Stimulated activated naive CD4-positive, alpha-beta T cell treated with Interleukin-2 at 50 U/mL for 16 hours (primary cell): Measurements from ENCODE around the gene FBXL14.

Experiments used
- DNase-seq: peaks from one replicate; lab custom pipeline; 2025; lab: John Stamatoyannopoulos, UW

Gene FBXL14, protein sequence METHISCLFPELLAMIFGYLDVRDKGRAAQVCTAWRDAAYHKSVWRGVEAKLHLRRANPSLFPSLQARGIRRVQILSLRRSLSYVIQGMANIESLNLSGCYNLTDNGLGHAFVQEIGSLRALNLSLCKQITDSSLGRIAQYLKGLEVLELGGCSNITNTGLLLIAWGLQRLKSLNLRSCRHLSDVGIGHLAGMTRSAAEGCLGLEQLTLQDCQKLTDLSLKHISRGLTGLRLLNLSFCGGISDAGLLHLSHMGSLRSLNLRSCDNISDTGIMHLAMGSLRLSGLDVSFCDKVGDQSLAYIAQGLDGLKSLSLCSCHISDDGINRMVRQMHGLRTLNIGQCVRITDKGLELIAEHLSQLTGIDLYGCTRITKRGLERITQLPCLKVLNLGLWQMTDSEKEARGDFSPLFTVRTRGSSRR

DNA sequence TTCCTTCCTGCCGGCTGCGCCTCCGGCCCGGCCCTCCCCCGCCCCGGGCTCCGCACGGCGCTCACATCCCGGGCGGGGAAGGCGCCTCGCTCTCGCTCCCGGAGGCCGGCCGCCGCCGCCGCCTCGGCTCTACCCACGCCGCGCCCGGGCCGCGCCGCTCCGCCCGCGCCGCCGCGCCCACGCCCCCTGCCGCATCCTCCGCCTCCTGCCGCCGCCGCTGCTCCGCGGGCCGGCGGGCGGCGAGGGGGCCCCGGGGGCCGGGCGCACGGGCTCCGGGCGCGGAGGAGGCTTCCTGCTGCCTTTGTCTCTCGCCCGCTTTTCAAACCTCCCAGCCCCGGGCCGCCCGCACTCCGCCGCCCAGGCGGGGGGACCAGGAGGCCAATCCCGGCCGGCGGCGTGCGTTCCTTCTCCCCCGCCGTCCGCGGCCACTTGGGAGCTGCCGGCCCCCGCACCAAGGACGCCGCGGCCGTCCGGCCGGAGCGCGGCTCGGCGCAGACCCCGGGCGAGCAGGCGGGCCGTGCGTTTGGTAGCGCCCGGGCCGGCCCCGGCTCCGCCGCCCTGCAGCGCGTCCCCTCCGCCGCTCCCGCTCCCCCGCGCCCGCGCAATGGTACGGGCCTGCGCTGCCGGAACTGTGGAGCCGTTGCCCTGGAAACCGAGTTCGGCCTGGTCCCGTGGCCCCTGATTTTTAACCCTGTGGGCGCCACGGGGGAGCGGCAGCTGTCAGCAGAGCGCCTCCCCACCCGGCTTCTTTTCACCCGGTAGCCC, at the start of gene FBXL14:
TSS of gene FBXL14 (minus strand) at position 321 of the 765 bp plus-strand sequence. CDS start 515 bp downstream, outside the sequence.
- DNase-seq, result peak; percentile 90

DNA sequence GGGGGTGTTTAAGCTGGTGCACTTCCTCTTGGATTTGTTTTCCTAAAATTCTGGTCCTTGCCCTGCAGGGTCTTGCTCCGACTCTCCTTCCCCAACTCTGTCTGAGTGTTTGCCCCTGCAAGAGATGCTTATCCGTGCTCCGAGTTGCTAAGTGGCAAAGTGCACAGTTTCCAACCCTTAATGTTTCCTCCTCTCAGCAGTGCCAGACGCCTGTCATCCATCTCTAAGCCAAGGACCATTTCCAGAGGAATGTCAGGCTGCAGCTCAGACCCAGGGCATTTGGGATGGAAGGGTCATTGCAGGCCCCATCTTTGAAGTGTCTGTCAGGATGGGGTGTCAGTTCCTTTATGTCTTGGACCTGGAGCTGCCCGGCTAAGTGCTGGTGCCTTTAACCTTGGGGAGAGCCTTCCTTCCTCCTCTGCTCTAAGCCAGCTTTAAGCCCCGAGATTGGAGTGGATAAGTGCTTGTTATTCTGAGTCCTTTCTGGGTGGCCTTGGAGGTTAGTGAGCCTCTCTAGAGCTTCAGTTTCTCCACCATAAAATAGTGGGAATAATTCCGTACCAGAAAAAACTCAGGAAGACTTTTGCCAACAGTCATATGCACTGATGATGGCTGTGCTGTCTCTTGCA, 49.6 kb upstream of the FBXL14 start:
- DNase-seq, result no peak

DNA sequence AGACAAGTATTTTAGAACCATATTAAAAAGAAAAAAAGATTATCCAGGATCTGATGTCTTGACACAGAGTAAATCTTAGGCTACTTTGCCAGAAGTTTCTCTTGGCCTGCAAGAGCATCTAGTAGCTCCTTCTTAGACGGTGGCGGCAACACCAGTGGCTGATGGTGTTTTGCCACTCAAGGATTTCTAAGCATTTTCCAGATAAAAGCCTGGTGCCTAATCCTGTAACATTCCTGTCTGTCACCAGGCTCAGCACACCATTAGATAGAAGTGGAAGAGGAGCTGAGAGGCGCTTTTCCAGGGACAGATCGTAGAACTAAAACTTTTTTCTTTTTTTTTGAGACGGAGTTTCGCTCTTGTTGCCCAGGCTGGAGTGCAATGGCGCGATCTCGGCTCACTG, 48.7 kb upstream of the FBXL14 start:
- DNase-seq, result no peak

DNA sequence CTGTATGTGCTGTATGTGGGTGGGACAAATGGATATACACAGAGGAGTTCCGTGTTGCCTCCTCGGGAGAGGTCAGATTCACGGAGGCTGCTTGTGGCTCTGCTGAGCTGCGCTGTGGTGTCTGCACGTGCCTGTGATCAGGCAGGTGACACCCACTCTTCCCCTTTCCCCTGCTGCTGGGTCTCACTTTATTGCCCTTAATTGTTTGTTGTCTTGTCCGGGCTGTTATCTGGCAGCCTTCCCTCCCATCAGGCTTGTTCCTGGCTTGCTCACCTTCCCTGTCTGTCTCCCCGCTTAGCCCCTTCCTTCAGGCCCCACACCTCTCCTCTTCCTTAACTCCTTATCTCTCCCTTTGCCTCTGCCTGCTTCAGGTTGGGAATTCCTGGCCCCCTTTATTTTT, 48.1 kb upstream of the FBXL14 start:
- DNase-seq, result no peak

DNA sequence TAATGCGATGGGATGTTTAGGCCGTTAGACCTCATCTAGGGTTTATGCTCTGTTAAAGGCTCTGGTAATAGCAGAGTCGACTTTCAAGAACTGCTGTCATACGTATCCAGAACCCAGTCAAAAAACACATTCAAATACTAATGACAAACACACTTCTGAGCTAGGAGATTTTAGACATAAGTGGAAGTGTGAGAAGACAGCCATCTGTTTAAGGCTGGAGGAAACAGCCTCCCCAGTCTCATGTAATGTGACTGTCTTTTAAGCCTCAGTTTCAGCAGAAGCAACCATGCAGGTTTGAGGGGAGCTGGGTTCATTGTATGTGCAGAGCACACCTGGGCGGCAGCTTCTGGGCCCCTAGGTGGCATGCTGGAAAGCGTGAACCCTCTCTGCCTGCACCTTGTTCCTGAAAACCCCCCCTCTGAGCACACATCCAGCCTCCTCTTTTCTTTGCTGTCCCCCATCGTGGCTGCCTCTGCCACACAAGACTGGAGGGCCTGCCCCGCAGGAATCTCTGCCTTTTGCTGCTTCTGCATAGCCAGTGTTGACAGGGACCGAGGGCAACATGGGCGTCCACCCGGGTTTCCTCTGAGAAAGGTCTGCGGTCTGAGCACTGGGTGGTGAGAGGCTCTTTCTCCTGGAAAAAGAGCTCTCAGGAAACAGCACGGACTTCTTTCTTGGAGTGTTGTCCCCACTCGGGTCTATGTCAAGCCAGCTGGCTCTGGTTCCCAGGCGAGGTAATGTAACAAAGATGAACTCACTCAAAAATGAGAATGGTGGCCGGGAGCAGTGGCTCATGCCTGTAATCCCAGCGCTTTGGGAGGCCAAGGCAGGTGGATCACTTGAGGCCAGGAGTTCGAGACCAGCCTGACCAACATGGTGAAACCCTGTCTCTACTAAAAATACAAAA, 46.2 kb upstream of the FBXL14 start:
- DNase-seq, result no peak

DNA sequence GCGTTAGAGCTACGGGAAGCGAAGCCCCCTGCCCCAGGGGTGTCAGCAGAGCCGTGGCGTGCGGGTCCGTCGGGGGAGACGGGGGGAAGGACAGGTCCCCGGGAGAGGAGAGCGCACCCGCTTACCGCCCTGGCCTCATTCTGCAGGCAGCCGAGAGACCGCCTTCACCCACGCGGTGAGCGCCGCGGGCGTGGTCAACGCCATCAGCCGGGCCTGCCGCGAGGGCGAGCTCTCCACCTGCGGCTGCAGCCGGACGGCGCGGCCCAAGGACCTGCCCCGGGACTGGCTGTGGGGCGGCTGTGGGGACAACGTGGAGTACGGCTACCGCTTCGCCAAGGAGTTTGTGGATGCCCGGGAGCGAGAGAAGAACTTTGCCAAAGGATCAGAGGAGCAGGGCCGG, 45.2 kb upstream of the FBXL14 start:
- no peak for DNase-seq

DNA sequence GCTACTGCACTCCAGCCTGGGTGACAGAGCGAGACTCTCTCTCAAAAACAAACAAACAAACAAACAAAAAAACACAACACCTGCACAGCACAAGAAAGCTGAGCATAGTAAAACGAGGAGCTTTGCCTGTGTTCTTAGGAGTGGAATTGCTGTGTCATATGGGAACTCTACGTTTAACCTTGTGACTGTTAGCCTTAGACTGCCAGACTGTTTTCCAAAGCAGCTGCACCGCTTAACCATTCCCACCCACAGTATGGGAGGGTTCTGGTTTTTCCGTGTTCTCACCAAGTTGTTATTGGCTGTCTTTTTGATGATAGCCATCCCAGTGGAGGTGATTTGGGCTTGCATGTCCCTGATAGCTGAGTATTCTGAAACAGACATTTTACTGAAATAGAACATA, 43.8 kb upstream of the FBXL14 start:
- DNase-seq, result no peak

DNA sequence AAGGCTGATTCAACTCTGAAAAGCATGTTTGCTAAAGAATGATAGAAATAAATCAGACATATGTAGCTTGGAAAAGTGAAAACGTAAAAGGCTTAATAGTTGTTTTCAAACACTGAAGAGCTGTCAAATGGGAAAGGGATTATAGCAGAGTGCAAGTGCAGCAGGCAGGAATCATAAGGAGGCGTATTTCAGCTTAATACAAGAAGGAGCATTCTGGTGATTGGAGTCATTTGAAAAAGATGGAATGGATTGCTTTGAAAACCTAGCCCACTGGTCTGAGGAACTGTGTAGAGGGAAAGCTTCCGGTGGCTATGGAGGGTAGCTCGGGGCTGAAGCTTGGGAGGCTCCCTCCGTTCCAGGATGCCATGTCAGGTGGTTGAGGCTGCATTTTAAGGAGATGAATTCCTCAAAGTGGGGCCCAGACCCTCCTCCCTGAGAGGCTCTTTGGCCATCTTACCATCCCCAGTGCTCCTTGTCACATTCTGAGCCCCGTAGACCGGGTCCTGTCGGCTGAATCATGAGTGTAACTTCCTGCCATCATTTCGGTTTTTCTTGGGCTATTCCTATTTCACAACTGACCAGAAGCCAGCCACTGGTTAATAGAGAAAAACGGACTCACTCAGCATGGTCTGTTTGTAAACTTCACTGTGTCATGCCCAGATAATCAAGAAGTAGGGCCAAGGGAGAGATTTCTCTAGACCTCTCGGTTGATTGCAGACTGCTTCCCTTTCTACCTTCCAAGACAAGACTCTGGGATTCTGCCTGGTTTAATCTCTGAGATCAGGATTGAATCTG, 41.1 kb upstream of the FBXL14 start:
- no peak for DNase-seq

DNA sequence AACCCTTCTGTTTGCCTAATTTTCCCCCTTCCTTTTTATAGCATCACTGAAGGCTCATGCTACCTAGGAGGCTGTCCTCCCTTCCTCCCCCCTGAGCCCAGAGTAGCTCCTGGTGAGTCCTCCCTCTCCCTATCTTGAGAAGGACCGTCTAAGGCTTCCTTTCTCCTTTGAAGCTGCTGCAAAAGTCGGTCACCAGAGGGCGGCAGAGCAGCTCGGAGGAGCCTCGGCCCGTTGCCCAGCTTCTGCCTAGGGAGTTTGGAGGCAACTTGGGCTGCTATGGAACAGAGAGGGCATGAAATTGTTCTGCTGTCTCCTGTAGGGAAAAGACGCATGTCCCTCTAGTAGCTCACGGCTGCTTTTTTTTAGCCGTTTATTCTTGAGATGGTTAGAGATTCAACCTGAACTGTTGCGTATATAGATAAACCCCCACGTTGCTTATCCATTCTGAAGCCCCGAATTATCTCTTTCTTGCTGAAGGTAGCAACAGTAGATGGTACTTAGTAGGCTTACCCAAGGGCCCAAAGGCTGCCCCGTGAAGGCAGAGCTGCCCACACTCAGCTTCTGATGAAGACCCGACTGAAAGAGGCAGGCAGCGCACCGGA, 40.3 kb upstream of the FBXL14 start:
- DNase-seq, result peak; percentile 50

DNA sequence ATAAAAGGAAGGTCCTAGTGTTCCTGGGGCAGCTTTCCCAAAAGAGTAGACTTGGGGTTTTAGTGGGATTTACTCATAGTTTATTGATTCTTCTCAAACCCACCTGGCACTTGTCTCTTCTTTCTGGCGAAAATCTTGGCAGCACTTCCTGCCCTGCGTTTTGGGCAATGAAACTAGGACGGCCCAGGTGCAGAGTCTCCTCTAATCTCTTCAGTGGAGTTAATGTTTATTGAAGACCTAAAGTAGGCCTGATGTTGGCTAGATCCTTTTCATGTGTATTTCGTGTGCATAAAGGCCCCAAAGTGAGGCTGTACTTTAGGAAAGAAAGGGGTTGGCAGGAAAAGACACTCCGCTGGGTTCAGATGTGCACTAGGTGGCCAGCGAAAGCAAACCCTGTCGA, 39.8 kb upstream of the FBXL14 start:
- DNase-seq, result no peak

DNA sequence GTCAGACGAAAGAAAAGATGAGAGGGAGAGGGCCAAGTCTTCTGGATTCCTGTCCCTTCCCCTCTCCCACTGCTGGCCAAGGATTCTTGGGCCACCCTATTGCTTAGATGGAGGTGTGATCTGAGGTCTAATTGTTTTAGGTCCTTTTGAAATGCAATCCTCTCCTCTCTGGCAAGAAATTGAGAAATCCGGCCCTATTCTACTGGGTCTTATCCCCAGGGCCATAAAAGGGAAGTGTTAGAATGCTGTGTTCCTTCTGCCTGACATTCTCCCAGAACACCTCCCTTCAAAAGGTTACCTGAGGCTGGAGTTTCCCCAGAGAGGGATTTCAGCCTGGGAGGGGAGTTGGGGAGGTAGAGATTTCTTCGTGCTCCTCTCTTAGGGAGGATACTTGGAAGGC, 39.1 kb upstream of the FBXL14 start:
- DNase-seq, result no peak

DNA sequence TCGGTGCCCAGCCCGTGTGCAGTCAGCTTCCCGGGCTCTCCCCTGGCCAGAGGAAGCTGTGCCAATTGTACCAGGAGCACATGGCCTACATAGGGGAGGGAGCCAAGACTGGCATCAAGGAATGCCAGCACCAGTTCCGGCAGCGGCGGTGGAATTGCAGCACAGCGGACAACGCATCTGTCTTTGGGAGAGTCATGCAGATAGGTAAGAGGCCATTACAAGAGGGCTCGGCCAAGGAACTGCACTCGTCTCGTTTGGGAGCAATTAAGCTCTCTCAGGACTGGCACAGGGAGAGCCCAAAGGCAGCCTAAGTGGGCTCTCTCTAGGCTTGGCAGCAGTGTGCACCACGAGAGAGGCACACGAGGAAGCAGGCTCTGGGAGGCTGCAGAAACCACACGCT, 38.3 kb upstream of the FBXL14 start:
- DNase-seq, result no peak

DNA sequence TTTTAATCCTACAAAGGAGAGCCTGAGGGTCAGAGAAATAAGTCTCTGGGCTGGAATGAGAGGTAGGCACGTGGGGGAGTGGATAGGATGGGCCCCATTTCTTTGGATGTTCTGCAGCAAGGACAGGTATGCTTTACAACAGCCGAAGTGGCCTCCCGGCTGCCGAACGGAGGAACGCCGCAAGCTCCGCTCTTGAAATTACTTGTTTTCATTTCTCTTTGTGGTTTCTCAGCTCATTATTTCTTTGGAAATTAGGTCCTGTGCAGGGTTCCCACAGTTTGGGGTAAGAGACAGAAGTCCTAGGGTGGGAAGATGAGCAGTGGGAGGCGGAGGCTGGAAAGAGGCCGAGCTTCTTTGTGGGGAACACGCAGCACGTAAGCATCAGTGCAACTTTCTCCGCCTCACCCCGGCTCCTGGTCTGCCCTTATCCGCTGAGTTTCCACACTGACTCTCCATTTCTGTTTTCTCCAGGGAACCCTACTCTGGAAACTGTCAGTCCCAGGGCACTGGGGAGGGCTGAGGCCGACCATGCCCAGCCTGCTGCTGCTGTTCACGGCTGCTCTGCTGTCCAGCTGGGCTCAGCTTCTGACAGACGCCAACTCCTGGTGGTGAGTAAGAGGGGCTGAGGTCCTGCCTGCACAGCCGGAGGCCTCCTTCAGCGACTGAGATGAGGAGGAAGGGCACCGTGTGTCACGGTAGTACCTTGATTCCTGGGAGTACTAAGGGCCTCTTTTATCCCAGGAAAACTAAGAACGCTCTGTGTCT, 36.6 kb upstream of the FBXL14 start:
- no peak for DNase-seq

DNA sequence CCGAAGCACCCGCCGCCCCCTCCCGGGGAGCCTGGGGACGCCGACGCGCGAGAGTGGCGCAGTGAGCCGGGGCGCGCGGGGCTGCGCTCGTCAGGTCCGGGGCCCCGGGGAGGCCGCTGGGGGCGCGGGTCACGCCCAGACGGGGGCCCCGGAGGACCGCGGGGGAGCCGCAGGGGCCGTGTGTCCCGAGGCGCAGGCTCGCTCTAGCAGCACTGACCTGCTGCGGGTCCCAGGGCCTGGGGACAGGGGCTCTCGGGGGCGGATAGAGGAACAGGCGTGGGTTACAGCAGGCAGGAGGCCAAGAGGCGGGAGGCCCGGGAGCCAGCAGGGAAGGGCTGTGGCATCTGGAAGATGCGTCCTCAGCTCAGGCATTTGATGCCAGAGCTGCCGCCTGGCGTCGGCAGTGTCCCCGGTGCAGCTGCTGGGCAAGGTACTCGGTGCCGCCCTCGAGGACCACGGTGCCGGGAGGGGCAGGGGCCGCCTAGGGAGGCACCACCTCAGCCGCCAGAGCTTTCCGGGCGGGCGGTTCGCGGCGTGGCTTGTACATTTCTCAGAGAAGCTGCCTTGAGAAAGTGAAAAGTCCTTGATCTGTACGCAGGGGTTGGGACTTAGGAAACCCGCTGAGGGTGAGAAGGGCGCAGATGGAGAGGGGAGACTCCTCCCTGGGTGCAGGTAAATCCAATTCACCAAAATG, 35.9 kb upstream of the FBXL14 start:
- no peak for DNase-seq

DNA sequence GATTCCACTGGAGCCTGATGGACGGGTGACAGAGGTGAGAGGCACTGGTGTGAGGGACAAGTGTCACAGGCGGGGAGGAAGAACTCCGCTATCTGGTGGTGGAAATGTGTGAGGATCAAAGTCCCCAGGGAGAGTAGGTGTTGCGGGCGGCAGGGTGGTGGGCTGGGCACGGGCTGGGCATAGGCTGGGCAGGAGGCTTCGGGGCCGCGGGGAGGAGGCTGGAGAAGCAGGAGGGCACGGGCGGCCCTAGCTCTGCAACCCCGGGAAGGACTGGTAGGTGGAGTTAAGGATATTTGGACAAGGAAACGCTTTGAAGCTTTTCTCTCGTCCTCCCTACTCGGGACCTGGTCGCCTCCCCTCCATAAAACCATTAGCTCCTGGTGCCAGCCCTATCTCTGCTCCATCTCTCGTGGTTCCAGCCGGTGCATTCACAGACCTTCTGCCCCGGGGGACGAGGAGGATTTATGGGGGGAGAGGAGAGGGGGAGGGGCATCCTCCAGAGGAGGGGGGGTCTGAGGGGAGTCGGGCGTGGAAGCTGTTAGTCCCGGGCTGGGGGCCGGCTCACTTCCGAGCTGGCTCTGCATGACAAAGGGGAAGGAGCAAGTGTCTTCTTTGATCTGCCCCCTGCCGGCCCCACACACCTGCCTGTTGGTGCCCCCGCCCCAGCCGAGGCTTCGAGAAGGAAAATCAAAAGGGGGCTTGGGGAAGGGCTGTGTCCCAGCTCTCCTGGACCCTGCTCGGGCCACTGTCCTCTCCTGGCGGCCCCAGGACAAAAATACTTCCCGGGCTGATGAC, 35.2 kb upstream of the FBXL14 start:
- no peak for DNase-seq

DNA sequence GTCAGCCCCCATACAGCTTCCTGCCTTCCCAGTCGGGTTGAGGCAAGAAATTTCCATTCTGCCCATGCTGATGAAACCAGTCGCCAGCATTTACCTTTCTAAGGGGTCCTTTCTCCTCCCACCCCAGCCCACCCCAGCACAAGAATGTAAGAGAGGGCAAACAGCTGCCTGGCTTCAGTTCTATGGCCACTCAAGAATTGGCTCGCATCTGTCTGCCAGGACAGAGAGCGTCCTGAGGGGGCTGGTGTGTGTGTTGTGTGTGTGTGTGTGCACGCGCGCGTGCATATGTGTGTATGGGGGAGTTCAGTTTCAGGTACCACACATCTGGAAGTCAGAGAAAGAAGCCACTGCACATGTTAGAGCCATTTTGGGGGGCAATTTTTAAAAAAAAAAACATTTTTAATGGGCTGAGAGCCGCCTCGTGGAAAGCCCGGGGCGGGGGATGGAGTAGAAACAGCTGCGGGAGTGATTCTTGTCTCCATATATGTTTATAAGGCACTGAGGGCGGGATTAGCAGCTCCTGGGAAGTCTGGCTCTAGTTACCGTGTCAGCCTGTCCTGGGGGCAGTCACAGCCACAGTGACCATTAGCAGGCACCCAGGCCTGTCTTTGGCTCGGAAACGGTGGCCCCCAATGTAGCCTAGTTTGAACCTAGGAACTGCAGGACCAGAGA, 34.4 kb upstream of the FBXL14 start, which contains the start of gene WNT5B:
TSS of gene WNT5B (plus strand) at position 566 of the 672 bp plus-strand sequence. CDS start 2,124 bp downstream, outside the sequence.
- DNase-seq, result no peak

DNA sequence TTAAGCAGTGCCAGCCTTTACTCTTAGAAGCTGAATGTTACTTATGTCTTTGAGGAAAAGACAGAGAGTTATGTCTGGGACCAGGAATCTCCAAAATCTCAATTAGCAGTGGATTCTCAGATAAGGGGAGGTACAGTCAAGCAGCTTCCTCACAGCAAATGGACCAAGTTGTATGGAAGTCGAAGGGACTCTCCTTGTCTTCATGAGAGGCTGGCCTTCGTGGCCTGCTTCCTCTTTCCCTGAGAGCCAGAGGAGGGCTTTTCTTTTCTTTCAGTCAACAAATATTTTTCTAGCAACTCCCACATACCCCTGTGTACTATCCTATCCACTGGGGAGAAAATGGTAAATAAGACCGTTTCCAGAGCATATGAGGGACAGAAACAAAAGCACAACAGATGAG, 28.0 kb upstream of the FBXL14 start:
- no peak for DNase-seq

DNA sequence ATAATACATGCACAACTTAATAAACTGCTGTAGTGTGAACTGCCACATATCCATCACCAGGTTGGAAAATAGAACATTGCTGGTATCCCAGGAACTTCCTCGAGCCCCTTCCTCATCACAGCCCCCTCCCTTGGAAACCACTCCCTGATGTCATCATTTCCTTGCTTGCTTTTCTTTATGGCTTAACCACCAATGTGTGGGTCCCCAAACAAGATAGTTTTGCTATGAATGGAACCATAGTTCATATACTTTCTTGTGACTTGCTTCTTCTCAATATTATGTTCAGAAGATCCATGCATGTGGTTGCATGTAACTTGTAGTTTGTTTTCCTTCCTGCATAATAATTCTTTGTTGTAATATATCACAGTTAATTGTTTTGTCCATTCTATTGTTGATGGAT, 25.7 kb upstream of the FBXL14 start:
- DNase-seq, result no peak
